Adrenal gland (tissue), 5 donors: ENCODE results near the gene RNF214.

Source experiments
- CTCF ChIP-seq, 6 experiments: fragments of 450-650 bp in 4 of 6; fragments of 200-600 bp in 2 of 6; sonication (generic) in 1 of 6; IDR thresholded peaks; 1 replicate in 5 of 6; 2 replicates in 1 of 6; pipeline versions ENCODE4 v1.5.1 to v1.8.0; 2016 to 2021; ENCODE audit warnings: antibody characterized with exemption in 6 of 6, mild to moderate bottlenecking in 2 of 6, moderate library complexity in 1 of 6
- POLR2A ChIP-seq, 2 donors: fragments of 450-650 bp; IDR thresholded peaks; one replicate each; pipeline ENCODE4 v1.6.1; 2017; ENCODE audit warnings: antibody characterized with exemption in 2 of 2, mild to moderate bottlenecking in 2 of 2, moderate library complexity in 1 of 2
- donor health status: DM: no; HTN: no; CAD: no.

GRCh38 chr11:117238221-117238620 is 5.8 kb downstream of the RNF214 start:
- no peak for TF ChIP-seq POLR2A (IDR thresholded peaks at IDR 0.05)
- no peak for TF ChIP-seq CTCF (IDR thresholded peaks at IDR 0.05)
